A549 treated with Hydrocortisone at 1 μM for 4 hours (cell line): ENCODE measurements around the gene CYP2S1. TPM values are rescaled to one million over a fixed set of nuclear protein-coding genes. Genes with fewer than 3 reads are reported as not detected.

Experiments used
- total RNA-seq: library from RNA; stranded (reverse); fragments of 200-300 nt; extraction: Qiagen RNA extraction; gene quantifications from 5 replicates; pipeline ENCODE4 v1.2.3, GENCODE V29; 2022

The CYP2S1 gene, protein sequence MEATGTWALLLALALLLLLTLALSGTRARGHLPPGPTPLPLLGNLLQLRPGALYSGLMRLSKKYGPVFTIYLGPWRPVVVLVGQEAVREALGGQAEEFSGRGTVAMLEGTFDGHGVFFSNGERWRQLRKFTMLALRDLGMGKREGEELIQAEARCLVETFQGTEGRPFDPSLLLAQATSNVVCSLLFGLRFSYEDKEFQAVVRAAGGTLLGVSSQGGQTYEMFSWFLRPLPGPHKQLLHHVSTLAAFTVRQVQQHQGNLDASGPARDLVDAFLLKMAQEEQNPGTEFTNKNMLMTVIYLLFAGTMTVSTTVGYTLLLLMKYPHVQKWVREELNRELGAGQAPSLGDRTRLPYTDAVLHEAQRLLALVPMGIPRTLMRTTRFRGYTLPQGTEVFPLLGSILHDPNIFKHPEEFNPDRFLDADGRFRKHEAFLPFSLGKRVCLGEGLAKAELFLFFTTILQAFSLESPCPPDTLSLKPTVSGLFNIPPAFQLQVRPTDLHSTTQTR
- 19.2 to 22.5 TPM (median 19.7 TPM) in 5 replicates for total RNA-seq

DNA sequence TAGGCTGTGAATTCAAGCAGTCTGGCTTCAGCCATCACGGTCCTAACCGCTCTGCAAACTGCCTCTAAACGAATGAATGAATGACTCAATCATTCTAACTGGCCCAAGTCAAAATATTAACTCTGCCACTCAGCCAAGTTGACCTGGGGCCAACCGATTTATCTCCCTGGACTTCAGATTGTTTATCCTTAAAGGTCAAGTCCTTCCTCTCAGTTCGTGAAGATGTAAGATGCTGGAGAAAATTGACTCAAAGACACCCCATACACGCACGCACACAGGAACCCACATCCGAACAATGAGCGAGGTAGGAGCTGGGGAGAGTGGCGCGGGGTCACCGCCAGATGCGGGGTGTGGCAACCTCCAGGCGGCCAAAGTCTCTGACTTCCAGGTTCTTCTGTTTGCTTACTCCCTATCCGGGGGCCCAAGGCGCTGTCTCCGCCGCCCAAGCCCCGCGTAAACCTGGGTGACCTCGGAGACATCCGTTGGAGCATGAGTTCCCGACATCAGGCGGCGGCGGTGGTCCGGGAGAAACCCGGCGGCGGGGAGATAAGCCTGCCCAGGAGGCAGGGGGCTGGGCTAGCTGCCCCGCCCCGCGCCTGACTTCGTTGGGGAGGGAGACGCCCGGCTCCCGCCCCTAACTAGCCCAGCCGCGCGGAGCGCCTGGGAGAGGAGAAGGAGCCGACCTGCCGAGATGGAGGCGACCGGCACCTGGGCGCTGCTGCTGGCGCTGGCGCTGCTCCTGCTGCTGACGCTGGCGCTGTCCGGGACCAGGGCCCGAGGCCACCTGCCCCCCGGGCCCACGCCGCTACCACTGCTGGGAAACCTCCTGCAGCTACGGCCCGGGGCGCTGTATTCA lies at the start of gene CYP2S1:
CYP2S1 (plus strand) TSS at position 646 of the 856 bp plus-strand sequence; CDS start at position 692, 46 bp downstream.

DNA sequence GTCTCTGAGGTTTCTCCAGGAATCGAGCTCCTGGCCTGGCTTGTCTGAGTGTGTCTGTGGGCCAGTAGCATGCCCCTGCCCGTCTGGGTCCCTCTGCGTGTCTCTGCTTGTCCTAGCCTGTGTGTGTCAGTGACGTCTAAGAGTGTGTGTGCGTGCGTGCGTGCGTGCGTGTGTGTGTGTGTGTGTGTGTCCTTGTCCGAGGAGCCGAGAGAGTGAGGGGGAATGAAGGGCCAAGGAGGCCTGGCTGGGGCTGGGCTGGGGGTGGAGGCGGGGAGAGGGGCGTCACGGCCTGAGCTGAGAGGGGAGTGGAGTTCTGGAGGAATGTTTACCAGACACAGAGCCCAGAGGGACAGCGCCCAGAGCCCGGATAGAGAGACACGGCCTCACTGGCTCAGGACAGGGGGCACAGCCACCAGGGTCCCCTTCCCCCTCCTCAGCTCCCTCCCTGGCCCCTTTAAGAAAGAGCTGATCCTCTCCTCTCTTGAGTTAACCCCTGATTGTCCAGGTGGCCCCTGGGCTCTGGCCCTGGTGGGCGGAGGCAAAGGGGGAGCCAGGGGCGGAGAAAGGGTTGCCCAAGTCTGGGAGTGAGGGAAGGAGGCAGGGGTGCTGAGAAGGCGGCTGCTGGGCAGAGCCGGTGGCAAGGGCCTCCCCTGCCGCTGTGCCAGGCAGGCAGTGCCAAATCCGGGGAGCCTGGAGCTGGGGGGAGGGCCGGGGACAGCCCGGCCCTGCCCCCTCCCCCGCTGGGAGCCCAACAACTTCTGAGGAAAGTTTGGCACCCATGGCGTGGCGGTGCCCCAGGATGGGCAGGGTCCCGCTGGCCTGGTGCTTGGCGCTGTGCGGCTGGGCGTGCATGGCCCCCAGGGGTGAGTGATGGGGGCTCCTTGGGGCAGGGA lies 25.8 kb downstream of the CYP2S1 start, which contains the start of gene AXL:
AXL (plus strand) TSS at position 609 of the 893 bp plus-strand sequence; CDS start at position 779, 170 bp downstream.

Other genes with a start within 250 kb of the CYP2S1 start
- gene CYP2B6, start 201.9 kb upstream of the CYP2S1 start, total RNA-seq, result 0.03 TPM in 1 of 5 replicates, not detected in the others
- not detected in 5 replicates for gene CYP2A13, start 104.8 kb upstream of the CYP2S1 start, total RNA-seq
- gene CYP2F1, start 78.8 kb upstream of the CYP2S1 start, total RNA-seq, result not detected in 5 replicates
- 93.5 to 121 TPM (median 96.9 TPM) in 5 replicates for gene AXL, start 26.0 kb downstream of the CYP2S1 start, total RNA-seq
- 282 to 347 TPM (median 290 TPM) in 5 replicates for gene HNRNPUL1, start 71.2 kb downstream of the CYP2S1 start, total RNA-seq
- 35.9 to 44.6 TPM (median 41.2 TPM) in 5 replicates for gene CCDC97, start 117.0 kb downstream of the CYP2S1 start, total RNA-seq
- gene TGFB1, start 160.7 kb downstream of the CYP2S1 start, total RNA-seq, result 131 to 147 TPM (median 141 TPM) in 5 replicates
- gene B9D2, start 170.9 kb downstream of the CYP2S1 start, total RNA-seq, result 24.0 to 32.5 TPM (median 30.0 TPM) in 5 replicates
- gene TMEM91, start 183.3 kb downstream of the CYP2S1 start, total RNA-seq, result 4.3 to 5.8 TPM (median 4.9 TPM) in 5 replicates
- 74.9 to 102 TPM (median 92.2 TPM) in 5 replicates for gene EXOSC5, start 204.1 kb downstream of the CYP2S1 start, total RNA-seq
- gene BCKDHA, start 204.6 kb downstream of the CYP2S1 start, total RNA-seq, result 34.9 to 47.4 TPM (median 40.9 TPM) in 5 replicates
- gene B3GNT8, start 234.2 kb downstream of the CYP2S1 start, total RNA-seq, result 0.09 to 0.33 TPM (median 0.12 TPM) in 4 of 5 replicates, not detected in the other
- gene DMAC2, start 246.7 kb downstream of the CYP2S1 start, total RNA-seq, result 102 to 116 TPM (median 108 TPM) in 5 replicates
- not detected in 5 replicates for gene ERICH4, start 249.9 kb downstream of the CYP2S1 start, total RNA-seq